GM21381 (cell line): ENCODE results near the gene ROBO3.

ENCODE experiments used
- ATAC-seq: cut with Tn5 transposase; IDR thresholded peaks from one replicate; pipeline ENCODE4 v1.9.1; 2021; ENCODE audit warnings: mild to moderate bottlenecking, moderate library complexity; ENCODE audit not compliant: unreplicated experiment

ROBO3 gene

GRCh38 chr11:124844664-124845079 is 20.6 kb upstream of the ROBO3 start:
- no peak for ATAC-seq

GRCh38 chr11:124846070-124846673 is 19.1 kb upstream of the ROBO3 start:
- no peak for ATAC-seq

GRCh38 chr11:124859171-124859570 is 6.1 kb upstream of the ROBO3 start:
- ATAC-seq, result no peak

GRCh38 chr11:124861670-124862069 is 3.6 kb upstream of the ROBO3 start:
- no peak for ATAC-seq

GRCh38 chr11:124863137-124863825 is 2.0 kb upstream of the ROBO3 start:
- no peak for ATAC-seq

GRCh38 chr11:124863826-124864165 is 1.4 kb upstream of the ROBO3 start:
- no peak for ATAC-seq

- ATAC-seq, result no peak
These were observed 898 bp upstream of the ROBO3 start for GRCh38 chr11:124864176-124864891.

GRCh38 chr11:124864892-124865180 is 396 bp upstream of the ROBO3 start:
- no peak for ATAC-seq

GRCh38 chr11:124865902-124866851 is 945 bp downstream of the ROBO3 start:
- no peak for ATAC-seq

- no peak for ATAC-seq
These were observed 2.5 kb downstream of the ROBO3 start for GRCh38 chr11:124867700-124868099.

- no peak for ATAC-seq
These were observed 3.4 kb downstream of the ROBO3 start for GRCh38 chr11:124868331-124869274.

GRCh38 chr11:124869331-124869730 is 4.1 kb downstream of the ROBO3 start:
- ATAC-seq, result no peak

GRCh38 chr11:124869856-124870387 is 4.7 kb downstream of the ROBO3 start:
- ATAC-seq, result no peak

GRCh38 chr11:124870430-124870829 is 5.2 kb downstream of the ROBO3 start:
- ATAC-seq, result no peak

GRCh38 chr11:124872280-124872679 is 7.0 kb downstream of the ROBO3 start:
- ATAC-seq, result no peak

- no peak for ATAC-seq
These were observed 7.5 kb downstream of the ROBO3 start for GRCh38 chr11:124872741-124873140.

GRCh38 chr11:124873951-124874350 is 8.7 kb downstream of the ROBO3 start:
- ATAC-seq, result no peak

- ATAC-seq, result no peak
These were observed 9.5 kb downstream of the ROBO3 start for GRCh38 chr11:124874571-124875255.

- ATAC-seq, result no peak
These were observed 10.2 kb downstream of the ROBO3 start for GRCh38 chr11:124875401-124875800.
